Activated CD8-positive, alpha-beta memory T cell treated with anti-CD3 and anti-CD28 coated beads, Interleukin-2, amount 50 U/mL, for 24 hours (primary cell): ENCODE measurements around the gene RIOK2.

Source experiments
- DNase-seq: peaks from one replicate; pipeline ENCODE4 v3.0.0-alpha.2; 2020; ENCODE audit errors: extremely low read depth

The RIOK2 gene

GRCh38 chr5:97125125-97125683 is 57.8 kb downstream of the RIOK2 start:
- no peak for DNase-seq

GRCh38 chr5:97124335-97124734 is 58.7 kb downstream of the RIOK2 start:
- no peak for DNase-seq

GRCh38 chr5:97121848-97122247 is 61.2 kb downstream of the RIOK2 start:
- no peak for DNase-seq

GRCh38 chr5:97120195-97120594 is 62.9 kb downstream of the RIOK2 start:
- DNase-seq: no peak

GRCh38 chr5:97119007-97119390 is 64.0 kb downstream of the RIOK2 start:
- DNase-seq: no peak

GRCh38 chr5:97118261-97119006 is 64.6 kb downstream of the RIOK2 start:
- no peak for DNase-seq

GRCh38 chr5:97115932-97116331 is 67.1 kb downstream of the RIOK2 start:
- no peak for DNase-seq

GRCh38 chr5:97112230-97112629 is 70.8 kb downstream of the RIOK2 start:
- DNase-seq: no peak

- no peak for DNase-seq
Observed at GRCh38 chr5:97111616-97112015, 71.4 kb downstream of the RIOK2 start.

GRCh38 chr5:97111004-97111403 is 72.0 kb downstream of the RIOK2 start:
- no peak for DNase-seq
